NCI-H1694 treated with DMSO at 0.1 percent for 48 hours (cell line): ENCODE data around the gene RPL13.
"Not testable (repeated sequence)": the region's sequence is repeated elsewhere in the genome, so short reads cannot be mapped to it uniquely, and the experiment has no call there.

Experiments
- DNase-seq: peaks from one replicate; lab custom pipeline; 2025; lab: John Stamatoyannopoulos, UW

The RPL13 gene

DNA sequence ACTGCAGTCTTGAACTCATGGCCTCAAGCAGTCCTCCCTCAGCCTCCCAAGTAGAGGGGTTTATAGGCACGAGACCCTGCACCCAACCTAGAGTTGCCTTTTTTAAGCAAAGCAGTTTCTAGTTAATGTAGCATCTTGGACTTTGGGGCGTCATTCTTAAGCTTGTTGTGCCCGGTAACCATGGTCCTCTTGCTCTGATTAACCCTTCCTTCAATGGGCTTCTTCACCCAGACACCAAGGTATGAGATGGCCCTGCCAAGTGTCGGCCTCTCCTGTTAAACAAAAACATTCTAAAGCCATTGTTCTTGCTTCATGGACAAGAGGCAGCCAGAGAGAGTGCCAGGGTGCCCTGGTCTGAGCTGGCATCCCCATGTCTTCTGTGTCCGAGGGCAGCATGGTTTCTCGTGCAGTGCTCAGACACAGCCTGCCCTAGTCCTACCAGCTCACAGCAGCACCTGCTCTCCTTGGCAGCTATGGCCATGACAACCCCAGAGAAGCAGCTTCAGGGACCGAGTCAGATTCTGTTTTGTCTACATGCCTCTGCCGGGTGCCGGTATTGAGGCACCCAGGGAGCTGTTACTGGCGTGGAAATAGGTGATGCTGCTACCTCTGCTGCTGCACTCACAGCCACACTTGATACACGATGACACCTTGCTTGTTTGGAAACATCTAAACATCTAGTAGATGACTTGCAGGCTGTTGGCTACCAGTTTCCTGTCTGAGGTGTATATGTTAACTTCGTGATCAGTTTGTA is 3.3 kb downstream of the RPL13 start:
- no peak for DNase-seq

DNA sequence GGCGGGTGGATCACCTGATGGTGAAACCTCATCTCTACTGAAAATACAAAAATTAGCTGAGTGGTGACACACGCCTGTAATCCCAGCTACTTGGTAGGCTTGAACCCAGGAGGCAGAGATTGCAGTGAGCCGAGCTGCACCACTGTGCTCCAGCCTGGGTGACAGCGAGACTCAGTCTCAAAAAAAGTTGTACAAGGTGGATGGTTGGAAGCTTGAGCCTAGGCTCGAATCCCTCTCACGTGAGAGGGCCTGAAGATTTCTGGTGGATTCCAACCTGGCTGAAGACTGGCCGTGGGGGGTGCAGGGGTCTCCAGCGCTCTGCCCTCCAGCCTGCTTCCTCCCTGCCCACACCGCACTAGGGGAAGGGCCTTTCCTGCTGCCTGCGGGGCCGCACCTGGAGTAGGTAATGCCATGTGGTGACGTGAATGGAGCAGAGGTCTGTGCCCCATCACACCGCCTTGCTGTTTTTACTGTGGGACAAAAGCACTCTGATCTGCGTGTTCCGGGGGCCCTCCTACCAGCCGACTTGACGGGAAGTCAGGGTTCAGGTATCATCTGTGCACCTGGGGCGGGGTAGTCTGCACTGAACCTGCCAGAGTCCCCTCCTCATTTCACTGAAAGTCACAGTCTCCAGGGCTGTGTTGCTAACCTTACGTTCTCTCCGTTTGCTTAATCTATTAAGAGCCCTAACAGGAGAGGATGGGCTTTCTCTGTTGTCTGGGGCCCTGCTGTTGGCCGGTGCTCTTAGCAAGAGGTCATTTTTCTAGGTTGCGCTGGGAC is 4.2 kb downstream of the RPL13 start:
- DNase-seq = no peak

DNA sequence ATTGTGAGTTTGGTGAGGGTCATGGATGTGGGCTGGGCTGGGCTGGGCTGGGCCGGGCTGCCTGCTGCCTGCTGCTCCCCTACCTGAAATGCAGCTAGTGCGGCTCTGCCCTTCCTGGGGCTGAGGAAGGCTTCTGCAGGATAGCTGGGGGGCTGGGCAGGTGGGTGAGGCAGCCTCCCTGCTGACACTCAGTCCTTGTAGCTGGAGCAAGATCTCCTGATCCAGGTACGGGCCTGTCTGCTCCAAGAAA is 4.7 kb downstream of the RPL13 start:
- no peak for DNase-seq

DNA sequence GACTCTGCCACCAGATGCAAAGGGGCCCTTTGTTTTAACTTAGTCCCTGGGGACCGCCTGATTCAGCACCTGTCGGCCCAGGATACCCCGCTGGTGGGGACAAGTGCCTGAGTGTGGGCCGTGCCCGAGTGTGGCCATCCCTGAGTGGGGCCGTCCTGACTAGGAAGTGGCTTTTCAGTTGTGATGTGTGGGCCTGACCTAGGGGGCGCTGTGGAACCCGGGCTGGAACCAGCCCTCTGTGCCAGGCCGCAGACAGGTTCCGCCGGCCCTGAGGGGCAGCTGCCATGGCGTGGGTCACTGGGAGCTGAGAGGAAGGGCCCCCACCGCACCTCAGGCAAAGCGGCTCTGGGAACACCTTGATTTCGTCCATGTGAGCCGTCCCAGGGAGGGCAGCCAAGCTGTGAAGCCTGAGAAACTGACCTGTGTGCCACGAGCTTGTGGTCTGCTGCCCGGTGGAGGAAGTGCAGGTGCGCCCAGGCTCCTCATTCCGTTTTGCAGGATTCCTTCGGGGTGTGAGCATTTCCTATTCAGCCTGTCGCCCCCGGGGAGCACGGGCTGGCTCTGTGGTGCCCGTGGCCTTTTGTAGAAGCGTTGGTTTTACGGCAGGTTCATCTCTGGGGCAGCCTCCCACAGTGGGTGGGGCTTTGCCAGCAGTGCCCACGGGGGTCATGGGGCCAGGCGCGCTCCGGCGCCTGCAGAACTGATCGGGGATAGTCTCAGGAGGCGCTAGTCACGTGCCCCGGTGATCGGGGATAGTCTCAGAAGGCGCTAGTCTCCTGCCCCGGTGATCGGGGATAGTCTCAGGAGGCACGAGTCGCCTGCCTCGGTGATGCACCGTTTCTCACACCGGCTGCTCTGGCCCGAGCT is 5.3 kb downstream of the RPL13 start:
- no peak for DNase-seq

DNA sequence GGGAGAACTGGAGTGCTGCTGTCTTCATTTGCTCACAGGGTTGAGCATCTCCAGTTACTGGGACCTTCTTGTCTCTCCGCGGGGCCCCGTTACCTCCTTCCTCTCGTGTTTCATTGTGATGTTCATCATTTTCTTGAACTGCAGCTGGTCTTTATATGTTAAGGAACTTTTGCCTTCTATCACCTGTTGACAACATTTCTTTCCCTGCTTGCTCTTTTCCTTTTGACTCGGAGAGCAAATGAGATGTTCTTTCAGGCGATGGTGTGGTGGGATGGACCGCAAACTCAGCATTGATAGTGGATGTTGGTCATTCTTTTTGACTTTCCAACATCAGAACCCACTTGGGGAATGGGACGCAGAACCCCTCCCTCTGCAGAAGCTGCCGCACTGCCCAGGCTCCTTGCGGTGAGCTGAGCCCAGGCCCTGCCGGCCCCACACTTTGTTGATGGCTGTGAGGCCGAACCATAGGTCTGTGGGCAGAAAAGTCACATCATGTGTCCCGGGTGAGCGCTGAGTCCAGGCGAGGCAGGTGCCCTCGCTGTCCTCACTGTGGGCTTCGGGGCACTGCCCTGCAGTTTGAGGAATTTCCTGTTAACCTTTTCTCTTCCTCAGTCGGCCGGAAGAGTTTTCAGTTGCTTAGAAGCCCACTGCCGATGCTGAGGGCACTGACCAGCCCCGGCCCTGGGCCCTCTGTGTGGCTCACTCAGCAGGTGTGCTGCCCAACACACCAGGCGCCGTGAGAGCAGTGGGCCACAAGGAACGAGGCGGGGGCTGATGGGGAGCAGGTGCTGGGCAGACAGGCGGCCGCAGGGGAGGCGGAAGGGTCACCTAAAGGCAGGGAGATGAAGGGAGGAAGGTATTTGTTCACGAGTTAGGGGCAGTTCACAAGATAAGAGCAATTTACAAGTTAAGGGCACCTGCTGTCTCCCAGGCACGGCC is 7.4 kb downstream of the RPL13 start:
- no peak for DNase-seq

DNA sequence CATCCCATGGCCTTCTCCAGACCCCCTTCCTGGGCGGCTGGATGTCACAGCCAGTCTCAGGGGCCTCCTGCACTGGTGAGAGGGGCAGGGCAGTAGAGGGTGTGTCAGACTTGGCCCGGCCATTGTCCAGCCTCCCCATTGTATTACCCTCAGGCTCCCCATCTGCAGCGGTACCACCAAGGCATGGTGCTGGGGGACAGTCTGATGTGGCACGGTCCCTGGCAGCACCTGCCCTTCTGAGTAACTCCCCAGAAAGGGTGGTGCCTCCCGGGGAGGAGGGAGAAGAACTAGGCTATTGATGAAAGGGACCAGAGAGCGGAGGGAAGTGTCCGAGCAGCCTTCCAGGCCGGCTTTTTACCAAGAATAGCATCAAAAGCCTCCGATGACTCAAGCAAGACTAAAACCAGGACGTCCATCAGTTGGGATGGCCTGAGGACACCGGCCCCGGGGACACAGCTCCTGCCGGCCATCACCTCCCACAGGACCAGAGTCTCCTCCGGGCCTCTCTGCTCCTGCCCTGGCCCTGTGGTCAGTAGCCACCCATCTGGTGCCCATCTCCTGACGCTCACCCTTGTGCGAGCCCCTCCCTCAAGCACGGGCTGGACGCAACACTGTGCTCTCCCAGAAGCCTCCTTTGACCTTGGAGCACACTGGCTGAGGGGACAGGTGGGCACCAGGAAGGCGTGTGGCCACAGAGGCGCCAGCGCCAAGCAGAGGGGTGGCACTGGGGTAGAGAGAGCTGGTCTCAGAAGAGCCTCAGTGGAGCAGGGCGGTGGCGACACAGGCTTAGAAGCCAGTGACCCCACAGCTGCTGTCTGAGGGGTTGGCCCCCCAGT is 9.2 kb downstream of the RPL13 start:
- DNase-seq = no peak

DNA sequence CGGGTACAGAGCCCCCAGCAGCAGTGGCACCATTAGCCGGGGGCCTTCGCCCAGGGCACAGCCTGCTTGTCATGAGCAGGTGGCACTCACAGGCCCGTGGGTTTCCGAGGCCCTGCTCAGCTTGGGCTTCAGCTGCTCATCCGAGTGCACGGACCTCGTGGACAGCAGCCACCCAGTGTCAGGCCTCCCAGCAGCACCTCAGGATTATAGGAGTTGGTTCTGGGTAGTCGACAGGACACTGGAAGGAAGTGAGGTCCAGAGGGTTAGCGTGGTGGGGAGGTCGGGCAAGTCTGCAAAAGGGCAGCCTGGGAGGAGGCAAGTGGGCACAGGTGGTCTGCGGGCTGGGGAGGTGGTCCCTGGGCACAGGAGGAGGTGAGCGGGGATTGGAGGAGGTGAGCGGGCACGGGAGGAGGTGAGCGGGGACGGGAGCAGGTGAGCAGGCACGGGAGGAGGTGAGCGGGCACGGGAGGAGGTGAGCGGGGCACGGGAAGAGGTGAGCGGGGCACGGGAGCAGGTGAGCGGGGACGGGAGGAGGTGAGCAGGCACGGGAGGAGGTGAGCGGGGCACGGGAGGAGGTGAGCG is 10.0 kb downstream of the RPL13 start:
- DNase-seq = no peak

DNA sequence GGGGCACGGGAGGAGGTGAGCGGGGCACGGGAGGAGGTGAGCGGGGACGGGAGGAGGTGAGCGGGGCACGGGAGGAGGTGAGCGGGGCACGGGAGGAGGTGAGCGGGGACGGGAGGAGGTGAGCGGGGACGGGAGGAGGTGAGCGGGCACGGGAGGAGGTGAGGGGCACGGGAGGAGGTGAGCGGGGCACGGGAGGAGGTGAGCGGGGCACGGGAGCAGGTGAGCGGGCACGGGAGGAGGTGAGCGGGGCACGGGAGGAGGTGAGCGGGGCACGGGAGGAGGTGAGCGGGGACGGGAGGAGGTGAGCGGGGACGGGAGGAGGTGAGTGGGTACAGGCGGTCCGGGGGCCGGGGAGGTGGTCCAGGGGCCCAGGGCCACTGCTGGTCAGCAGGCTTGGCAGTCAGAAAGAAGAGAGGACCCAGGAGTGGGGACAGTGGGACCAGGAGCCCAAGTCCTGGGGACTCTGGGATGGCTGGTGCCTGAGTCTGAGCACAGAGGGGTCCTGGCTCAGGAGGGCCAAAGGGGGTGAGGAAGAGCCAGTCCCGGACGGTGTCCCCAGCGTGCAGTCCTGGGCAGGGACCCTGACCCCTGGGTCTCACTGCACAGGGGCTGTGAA is 10.6 kb downstream of the RPL13 start:
- not testable (repeated sequence) for DNase-seq

DNA sequence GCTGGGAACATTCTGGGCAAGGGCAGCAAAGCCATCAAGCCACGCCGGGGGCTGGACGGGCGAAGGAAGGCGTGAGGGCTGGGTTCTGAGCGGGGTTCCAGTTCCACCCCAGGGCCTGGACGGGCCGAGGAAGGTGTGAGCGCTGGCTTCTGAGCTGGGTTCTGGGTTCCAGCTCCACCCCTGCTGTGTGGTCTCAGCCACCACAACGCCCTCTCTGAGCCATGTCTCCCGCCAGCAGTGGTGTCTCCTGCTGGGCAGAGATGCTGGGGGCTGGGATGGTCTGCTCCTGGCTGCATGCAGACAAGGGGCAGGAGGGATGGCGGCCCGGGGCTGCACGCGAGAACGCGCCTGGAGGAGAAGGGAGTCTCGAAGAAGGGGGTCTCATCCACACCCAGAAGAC is 11.2 kb downstream of the RPL13 start:
- no peak for DNase-seq

DNA sequence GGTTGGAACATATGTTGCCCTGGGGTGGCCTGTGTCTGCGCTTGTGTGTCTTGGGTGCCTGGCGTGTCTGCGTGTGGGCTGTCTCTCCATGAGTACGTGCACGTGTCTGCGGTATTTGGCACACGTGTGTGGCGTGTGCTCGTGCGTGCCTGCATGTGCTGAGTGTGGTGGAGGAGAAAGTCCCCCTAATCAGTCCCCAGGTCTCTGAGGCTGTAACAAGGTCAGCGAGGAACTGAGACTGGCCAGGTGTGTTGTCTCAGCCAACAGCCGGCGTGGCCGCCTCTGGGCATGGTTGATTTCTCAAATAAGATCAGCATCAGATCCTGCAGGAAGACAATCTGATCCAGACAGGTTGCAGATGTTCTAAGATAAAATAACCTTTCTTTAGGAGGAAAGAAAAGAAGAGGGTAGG is 11.6 kb downstream of the RPL13 start:
- DNase-seq = no peak

DNA sequence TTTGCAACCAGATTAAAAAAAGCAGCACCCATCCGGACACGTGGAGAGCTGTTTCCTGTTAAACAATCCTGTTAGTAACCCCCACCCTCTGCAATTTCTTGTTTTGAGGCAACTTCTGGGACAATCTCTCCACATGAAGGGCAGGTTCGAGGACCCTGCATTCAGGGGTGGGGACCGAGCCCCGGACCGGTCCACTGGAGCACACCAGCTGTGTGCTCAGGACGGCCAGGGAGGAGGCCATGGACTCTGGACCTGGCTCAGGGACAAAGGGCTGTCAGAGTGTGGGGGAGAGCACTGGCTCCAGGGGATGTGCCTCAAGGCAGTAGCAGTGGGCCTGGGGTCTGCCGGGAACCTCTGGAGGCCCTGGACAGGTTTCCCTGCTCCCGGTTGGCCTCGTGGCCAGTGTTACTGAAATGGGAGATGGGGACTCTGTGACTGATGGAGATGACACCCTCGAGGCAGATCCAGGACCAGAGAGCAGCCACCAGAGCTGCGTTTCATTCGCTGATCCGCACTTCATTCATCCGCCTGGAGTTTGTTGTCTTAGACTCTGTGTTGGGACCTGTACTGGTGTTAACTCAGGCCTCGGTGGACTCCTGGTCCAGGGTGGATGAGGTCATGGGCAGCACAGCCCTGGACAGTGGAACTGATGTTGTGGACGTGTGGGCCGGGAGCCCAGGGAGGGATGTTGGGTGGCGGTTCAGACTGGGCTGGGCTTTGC is 12.2 kb downstream of the RPL13 start:
- DNase-seq = no peak

DNA sequence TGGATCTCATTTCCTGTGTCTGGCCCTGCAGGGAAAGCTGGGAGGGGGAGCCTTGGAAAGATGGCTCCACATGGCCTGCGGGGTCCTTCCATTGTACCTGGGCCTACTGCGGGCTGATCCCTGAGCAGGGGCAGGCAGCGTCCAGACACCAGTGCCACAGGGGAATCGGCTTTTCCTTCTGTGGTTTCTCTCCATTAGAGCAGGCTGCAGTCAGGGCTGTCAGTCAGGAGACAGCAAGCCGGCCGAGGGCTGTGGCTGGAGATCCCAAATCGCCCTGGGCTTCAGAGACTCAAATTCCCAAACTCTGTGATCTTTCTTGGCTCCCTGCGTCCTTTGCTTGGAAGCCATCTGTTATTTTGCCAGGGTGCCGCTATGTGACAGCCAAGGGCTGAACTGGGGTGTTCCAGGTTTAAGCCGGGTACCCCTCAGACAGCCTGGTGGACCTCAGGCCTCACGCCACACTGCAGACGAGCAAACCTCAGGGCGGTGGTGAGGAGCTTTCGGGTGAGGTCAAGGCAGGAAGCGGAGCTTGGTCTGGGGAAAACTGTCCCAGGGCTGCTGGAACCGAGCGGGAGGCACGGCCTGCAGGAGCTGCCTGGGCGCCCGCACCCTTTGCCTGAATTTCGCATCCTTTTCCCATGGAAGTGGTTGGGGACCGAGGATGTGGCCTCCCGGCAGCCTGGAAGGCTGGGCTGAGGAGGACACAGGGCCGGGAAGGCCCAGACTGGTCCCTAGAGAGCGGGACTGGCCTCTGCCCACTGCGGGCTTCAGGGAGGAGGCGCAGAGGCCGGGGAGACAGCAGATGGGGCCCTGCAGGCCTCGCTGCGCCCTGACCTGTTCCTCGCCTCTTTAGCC is 13.6 kb downstream of the RPL13 start:
- no peak for DNase-seq

DNA sequence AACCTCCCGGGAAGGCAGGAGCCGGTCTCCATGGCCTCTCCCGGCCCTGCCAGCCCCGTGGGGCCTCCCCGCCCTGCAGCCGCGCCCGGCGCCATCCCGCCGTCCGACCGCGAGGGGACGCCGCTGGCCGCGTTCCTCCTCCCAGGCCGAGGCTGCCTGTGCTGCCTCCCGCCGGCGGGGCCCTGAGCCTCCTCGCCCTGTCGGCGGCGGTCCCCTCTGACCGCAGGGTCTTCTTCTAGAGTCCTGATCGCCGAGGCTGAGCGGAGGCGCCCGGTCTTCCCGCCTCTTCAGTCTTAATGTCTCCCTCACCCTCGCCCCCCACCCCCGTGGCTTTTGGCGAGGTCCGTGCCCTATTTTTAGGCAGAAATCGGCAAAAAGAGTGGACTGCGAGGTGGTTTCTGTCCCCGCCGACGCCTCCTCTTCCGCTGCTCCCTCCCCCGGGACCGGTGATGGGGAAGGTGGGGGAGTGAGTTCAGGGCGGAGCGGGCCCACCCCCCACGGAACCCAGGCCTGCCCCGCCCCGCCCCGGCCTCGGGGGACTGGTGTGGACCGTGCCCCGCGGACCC is 14.3 kb downstream of the RPL13 start:
- DNase-seq = peak; percentile 8

DNA sequence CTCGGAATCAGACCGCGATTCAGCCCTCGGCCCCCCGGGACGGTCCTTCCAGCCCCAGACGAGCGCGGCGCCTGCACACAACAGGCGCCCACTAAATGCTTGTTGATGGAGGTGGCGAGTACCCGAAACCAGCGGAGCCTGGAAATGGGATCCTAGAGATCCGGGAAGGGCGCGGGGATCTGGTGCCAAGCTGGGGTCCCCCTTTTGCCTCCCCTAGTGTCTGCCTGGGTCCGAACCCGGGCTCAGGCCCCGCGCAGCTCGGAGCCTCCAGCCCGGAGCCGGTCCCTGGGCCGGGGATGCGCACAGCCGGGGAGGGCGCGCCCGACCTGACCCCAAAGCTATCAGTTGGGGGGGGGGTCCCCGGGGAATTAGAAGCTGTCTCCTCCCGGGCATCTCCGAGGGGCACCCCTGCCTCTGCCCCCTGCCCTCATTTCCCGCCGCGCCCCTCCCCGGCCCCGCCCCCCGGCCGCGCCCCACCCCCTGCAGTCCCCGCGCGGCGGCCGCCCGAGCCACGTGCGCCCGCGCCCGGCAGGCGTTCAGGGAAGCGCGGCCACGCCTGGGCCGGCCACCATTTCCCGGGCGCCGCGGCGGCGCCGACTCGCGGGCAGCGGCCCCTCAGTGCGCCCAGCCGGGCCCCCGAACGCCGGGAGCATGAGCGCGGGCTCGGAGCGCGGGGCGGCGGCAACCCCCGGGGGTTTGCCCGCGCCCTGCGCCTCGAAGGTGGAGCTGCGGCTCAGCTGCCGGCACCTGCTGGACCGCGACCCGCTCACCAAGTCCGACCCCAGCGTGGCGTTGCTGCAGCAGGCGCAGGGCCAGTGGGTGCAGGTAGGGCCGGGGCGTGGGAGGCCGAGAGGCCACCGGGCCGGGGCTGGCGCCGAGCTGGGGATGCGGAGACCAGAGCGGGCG is 15.0 kb downstream of the RPL13 start, which contains the start of gene CPNE7:
Gene CPNE7 (plus strand): TSS at position 512 of the 906 bp plus-strand sequence. CDS start 140 bp downstream, at position 652.
- no peak for DNase-seq

DNA sequence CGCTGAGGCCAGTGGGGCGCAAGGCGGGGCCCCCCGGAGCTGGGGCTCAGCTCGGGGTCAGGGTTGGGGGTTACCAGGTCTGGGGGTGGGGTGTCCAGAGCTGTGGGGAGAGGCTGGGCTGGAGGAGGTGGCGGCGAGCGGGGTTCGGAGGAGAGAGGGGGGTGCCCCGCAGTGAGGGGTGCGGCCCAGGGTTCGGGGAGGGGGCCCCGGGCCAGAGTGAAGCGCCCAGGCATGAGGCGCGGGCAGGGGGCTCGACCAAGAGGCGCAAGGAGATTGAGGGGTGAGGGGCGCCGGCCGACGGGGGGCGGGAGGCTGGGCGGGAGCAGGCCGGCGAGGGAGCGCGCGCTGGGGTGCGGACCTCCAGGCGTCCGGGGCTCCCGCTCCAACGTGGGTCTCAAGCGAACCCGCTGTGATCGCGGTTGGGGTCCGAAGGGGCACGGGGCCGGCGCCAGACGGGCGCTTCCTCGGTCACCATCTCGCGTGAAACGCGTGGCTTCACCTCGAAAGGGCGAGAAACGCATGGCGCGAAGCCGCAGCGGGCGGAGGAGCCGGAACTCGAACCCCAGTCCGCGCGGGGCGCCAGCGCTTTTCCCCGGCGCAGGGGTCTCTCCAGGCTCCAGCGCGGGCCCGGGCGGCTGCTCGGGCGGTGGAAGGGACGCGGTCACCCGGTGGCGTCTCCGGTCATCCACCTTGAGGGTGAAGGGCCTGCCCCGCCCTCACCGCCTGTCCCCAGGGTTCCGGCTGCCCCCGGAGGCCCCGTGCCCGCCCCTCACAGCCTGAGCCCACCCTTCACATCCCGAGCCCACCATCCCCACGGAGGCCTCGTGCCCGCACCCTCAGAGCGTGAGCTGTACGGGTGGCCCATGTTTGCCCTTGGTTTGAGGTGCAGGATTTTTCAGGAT is 15.9 kb downstream of the RPL13 start:
- no peak for DNase-seq
